GM19023 (cell line): ENCODE measurements around the gene ECD.
"Not testable (repeated sequence)": the region's sequence is repeated elsewhere in the genome, so short reads cannot be mapped to it uniquely, and the experiment has no call there.

ENCODE experiments used
- ATAC-seq: cut with Tn5 transposase; IDR thresholded peaks from one replicate; pipeline ENCODE4 v1.9.1; 2021; ENCODE audit warnings: mild to moderate bottlenecking, moderate library complexity; ENCODE audit not compliant: unreplicated experiment

The ECD gene

GRCh38 chr10:73161079-73161478 lies 6.7 kb downstream of the ECD start:
- ATAC-seq = no peak

GRCh38 chr10:73159038-73159648 lies 8.7 kb downstream of the ECD start:
- no peak for ATAC-seq

- no peak for ATAC-seq
Measured at GRCh38 chr10:73156054-73156453, 11.8 kb downstream of the ECD start.

GRCh38 chr10:73152009-73152408 lies 15.8 kb downstream of the ECD start:
- ATAC-seq = no peak

GRCh38 chr10:73150633-73151413 lies 17.0 kb downstream of the ECD start:
- ATAC-seq = not testable (repeated sequence)

- no peak for ATAC-seq
Measured at GRCh38 chr10:73141603-73142002, 26.2 kb downstream of the ECD start.

- ATAC-seq = no peak
Measured at GRCh38 chr10:73139251-73139650, 28.6 kb downstream of the ECD start.

GRCh38 chr10:73136627-73137026 lies 31.2 kb downstream of the ECD start:
- no peak for ATAC-seq

GRCh38 chr10:73134727-73135126 lies 33.1 kb downstream of the ECD start:
- no peak for ATAC-seq

- no peak for ATAC-seq
Measured at GRCh38 chr10:73131913-73132686, 35.7 kb downstream of the ECD start.

GRCh38 chr10:73131301-73131700 lies 36.5 kb downstream of the ECD start:
- no peak for ATAC-seq

- ATAC-seq = no peak
Measured at GRCh38 chr10:73126343-73126742, 41.5 kb downstream of the ECD start.

GRCh38 chr10:73119952-73120351 lies 47.9 kb downstream of the ECD start:
- no peak for ATAC-seq

- ATAC-seq = no peak
Measured at GRCh38 chr10:73119457-73119856, 48.4 kb downstream of the ECD start.

GRCh38 chr10:73117976-73118743 lies 49.6 kb downstream of the ECD start:
- ATAC-seq = peak; percentile 79

- ATAC-seq = no peak
Measured at GRCh38 chr10:73116017-73116416, 51.8 kb downstream of the ECD start.

- ATAC-seq = no peak
Measured at GRCh38 chr10:73113551-73113950, 54.3 kb downstream of the ECD start.

- ATAC-seq = not testable (repeated sequence)
Measured at GRCh38 chr10:73112032-73112431, 55.8 kb downstream of the ECD start.

- no peak for ATAC-seq
Measured at GRCh38 chr10:73110345-73110849, 57.4 kb downstream of the ECD start, which contains the start of gene NUDT13. TSS of gene NUDT13 (plus strand) at chr10:73110455. CDS start at chr10:73114366, 3,911 bp downstream.

GRCh38 chr10:73109248-73109652 lies 58.6 kb downstream of the ECD start:
- ATAC-seq = not testable (repeated sequence)

- no peak for ATAC-seq
Measured at GRCh38 chr10:73106301-73106700, 61.5 kb downstream of the ECD start.
